Measurements from ENCODE around the gene TMEM234.
A peak's percentile ranks its signal among the peaks of the same experiment; 100 is the strongest.

The TMEM234 gene

DNA sequence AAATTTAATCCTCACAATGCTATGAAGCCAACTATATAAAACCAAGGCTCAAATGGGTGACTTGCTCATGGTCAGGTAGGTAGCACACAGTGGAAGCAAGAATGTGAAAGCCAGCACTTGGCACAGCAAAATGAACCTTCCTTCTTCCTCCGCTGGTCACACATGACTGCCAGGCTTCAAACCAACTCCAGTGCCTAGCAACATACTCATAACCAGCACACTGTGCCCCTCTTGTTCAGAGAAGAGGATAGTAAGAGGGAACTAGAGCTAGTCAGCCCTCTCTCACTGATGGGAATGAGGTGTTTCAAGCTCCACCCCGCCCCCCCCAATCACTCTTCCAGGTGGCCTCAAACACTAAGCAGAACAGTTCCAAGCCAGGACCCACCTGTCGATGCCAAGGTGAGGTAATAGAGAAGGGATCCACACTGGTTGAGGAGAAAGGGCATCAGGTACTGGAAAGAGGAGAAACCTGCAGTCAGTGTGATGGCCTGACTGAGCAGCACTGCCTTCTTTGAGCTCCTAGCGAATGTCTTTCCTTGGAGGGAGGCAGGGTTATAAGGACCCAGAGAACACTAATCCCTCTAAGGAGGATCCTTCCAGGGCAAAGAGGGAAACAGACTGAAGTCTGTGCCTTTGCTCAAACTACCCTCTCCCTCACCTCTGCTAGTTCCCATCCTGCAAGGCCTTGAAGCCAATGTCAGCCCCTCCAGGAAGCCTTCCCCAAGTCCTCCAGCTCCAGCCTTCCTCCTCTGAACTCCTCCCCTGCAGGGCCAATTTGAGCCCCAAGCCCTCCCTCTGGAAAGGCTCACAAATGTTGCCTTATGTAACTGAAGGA lies 1.2 kb downstream of the TMEM234 start:
- H3K27ac ChIP-seq = no peak overlapping the region
- no peaks in the 10 kb centered on the region for H3K27me3 ChIP-seq (replicated peaks)
- in situ Hi-C loops (cut with HindIII; ENCODE audit: low pct_ligation_motif_present, low sequenced_read_pairs) = no loop called here
- peak overlapping the region; percentile 95 for H3K4me3 ChIP-seq (ENCODE audit: low read depth, low read length)
- no peak for DNase-seq
- TF ChIP-seq, protein P1, sequence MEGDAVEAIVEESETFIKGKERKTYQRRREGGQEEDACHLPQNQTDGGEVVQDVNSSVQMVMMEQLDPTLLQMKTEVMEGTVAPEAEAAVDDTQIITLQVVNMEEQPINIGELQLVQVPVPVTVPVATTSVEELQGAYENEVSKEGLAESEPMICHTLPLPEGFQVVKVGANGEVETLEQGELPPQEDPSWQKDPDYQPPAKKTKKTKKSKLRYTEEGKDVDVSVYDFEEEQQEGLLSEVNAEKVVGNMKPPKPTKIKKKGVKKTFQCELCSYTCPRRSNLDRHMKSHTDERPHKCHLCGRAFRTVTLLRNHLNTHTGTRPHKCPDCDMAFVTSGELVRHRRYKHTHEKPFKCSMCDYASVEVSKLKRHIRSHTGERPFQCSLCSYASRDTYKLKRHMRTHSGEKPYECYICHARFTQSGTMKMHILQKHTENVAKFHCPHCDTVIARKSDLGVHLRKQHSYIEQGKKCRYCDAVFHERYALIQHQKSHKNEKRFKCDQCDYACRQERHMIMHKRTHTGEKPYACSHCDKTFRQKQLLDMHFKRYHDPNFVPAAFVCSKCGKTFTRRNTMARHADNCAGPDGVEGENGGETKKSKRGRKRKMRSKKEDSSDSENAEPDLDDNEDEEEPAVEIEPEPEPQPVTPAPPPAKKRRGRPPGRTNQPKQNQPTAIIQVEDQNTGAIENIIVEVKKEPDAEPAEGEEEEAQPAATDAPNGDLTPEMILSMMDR (IDR thresholded peaks at IDR 0.05; ENCODE audit: low read depth, low read length, missing control alignments) = no peak
- peaks cover 17% of the 10 kb centered on the region for H3K36me3 ChIP-seq (replicated peaks)

GRCh38 chr1:32219022-32219421 lies 3.1 kb downstream of the TMEM234 start:
- TF ChIP-seq, protein P1 (IDR thresholded peaks at IDR 0.05; ENCODE audit: low read depth, low read length, missing control alignments) = no peak
- Histone ChIP-seq H3K27me3 (replicated peaks) (no peaks in the 10 kb centered on the region), H3K4me3 (ENCODE audit: low read depth, low read length) (no peak overlapping the region), H3K27ac (no peak overlapping the region), H3K36me3 (replicated peaks) (peaks cover 16% of the 10 kb centered on the region)
- DNase-seq = no peak
- in situ Hi-C loops (cut with HindIII; ENCODE audit: low pct_ligation_motif_present, low sequenced_read_pairs) = no loop called here

- Histone ChIP-seq H3K36me3 (replicated peaks) (peaks cover 17% of the 10 kb centered on the region), H3K27ac (no peak overlapping the region), H3K27me3 (replicated peaks) (no peaks in the 10 kb centered on the region), H3K4me3 (ENCODE audit: low read depth, low read length) (no peak overlapping the region)
- TF ChIP-seq, protein P1 (IDR thresholded peaks at IDR 0.05; ENCODE audit: low read depth, low read length, missing control alignments) = no peak
- in situ Hi-C loops (cut with HindIII; ENCODE audit: low pct_ligation_motif_present, low sequenced_read_pairs) = no loop called here
- no peak for DNase-seq
Measured at GRCh38 chr1:32216566-32216965, 5.6 kb downstream of the TMEM234 start.

DNA sequence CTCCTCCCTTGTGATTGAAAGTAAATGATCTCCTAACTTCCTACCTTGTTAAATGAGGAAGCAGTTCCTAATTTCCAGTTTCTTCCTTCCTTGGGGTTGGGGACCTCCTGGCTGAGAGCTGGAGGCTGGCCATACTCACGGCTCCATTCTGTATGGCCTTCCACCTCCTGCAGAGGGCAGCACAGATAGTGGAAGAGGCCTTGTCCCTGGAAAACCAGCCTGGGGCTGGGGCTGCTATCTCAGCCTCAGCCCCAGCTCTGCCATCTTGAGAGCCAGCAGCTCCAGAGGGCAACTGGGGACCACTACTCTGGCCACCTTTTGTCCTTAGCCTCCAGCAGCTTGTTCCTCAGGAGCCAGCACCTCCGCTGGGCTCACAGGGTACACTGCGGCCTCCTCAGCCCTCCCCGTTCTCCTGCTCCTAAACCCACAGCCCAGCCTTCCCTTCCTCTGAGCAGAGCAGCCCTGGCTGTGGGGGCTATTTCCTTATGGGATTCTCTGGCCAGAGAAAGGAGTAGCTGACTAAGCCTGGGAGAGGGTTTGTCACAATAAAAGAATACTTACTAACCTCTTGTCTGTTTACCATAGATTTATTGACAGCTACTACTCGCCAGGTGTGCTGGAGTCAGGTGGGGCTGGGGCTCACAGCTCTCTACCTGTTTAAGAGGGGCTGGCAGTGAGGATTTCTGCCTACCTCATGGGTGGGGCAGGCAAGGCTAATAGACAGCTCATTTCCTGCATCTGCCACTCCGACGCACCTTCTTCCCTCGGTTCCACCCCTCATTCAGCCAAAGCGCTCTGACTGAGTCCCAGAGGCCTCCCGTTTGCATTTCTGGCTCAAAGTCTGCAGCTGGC lies 6.3 kb downstream of the TMEM234 start:
- DNase-seq = peak; percentile 53
- H3K27me3 ChIP-seq (replicated peaks) = no peaks in the 10 kb centered on the region
- TF ChIP-seq, protein P1 (IDR thresholded peaks at IDR 0.05; ENCODE audit: low read depth, low read length, missing control alignments) = peak; percentile 92
- H3K36me3 ChIP-seq (replicated peaks) = peaks cover 17% of the 10 kb centered on the region
- in situ Hi-C loops (cut with HindIII; ENCODE audit: low pct_ligation_motif_present, low sequenced_read_pairs) = no loop called here
- H3K27ac ChIP-seq = no peak overlapping the region
- H3K4me3 ChIP-seq (ENCODE audit: low read depth, low read length) = no peak overlapping the region

- H3K36me3 ChIP-seq (replicated peaks) = peaks cover 4% of the 10 kb centered on the region
- H3K27ac ChIP-seq = no peak within 1 kb of the TSS
- in situ Hi-C loops (cut with HindIII; ENCODE audit: low pct_ligation_motif_present, low sequenced_read_pairs) = no loop called here
- H3K27me3 ChIP-seq (replicated peaks) = no peaks in the 10 kb centered on the region
- peak; percentile 31 for DNase-seq
- TF ChIP-seq, protein P1 (IDR thresholded peaks at IDR 0.05; ENCODE audit: low read depth, low read length, missing control alignments) = no peak
- H3K4me3 ChIP-seq (ENCODE audit: low read depth, low read length) = no peak within 1 kb of the TSS
Measured at GRCh38 chr1:32208891-32209328, 13.2 kb downstream of the TMEM234 start, which contains the start of gene DCDC2B. DCDC2B (plus strand) TSS chr1:32209089; CDS start chr1:32209094, 5 bp downstream.
